SK-N-SH (cell line): ENCODE measurements around the gene STK25.

Experiments
- CTCF ChIP-seq: fragments of 200-600 bp; sonication (generic); IDR thresholded peaks from 2 replicates; pipeline ENCODE4 v1.6.1; 2017; ENCODE audit warnings: antibody characterized with exemption, mild to moderate bottlenecking, moderate library complexity
- FOSL2 ChIP-seq: IDR thresholded peaks from 2 replicates; pipeline ENCODE4 v1.4.0; 2012; ENCODE audit warnings: low read depth, mild to moderate bottlenecking, moderate library complexity, borderline replicate concordance
- GATA2 ChIP-seq: sonication (generic); formaldehyde crosslinking; IDR thresholded peaks from 2 replicates; pipeline ENCODE4 v1.5.0; 2020; ENCODE audit warnings: mild to moderate bottlenecking, missing genetic modification reagents
- TAF1 ChIP-seq: IDR thresholded peaks from 2 replicates; pipeline ENCODE4 v1.6.1; 2012; ENCODE audit warnings: low read depth, mild to moderate bottlenecking, low read length, moderate library complexity, borderline replicate concordance

GRCh38 chr2:241489088-241489487 is 19.3 kb downstream of the STK25 start:
- TF ChIP-seq TAF1 (no peak), GATA2 (CRISPR knock-in tag) (no peak), FOSL2 (no peak), CTCF (no peak)
